Uterus (tissue), 2 donors: ENCODE measurements around the gene OTOS.

Source experiments
- CTCF ChIP-seq, 4 experiments: fragments of 200-600 bp in 2 of 4; fragments of 450-650 bp in 2 of 4; sonication (generic) in 2 of 4; IDR thresholded peaks; one replicate each; pipeline ENCODE4 v1.5.1; 2016 to 2019; ENCODE audit warnings: antibody characterized with exemption in 4 of 4, mild to moderate bottlenecking in 2 of 4, moderate library complexity in 1 of 4
- POLR2A ChIP-seq, 2 donors: fragments of 450-650 bp; IDR thresholded peaks; one replicate each; pipeline ENCODE4 v1.6.1; 2016; ENCODE audit warnings: antibody characterized with exemption in 2 of 2, mild to moderate bottlenecking in 1 of 2, moderate library complexity in 1 of 2

DNA sequence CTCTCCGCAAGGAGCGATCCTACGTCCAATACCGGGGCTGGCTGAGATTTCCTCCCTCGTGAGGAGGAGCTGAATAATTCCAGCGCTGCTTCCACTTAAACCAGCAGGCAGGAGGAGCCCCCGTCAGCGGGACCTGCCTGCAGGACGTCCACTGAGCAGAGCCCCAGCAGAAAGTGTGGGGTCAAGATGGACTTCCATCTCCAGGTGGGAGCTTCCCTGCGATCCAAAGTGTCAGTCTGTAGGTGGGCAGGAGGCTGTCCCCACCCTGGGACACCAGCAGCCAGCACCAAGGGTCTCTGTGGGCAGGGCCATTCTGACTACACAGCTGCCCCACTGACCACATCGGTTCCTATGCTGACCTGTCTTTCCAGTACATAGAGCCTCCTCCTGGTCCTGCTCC, 462 bp upstream of the OTOS start:
- TF ChIP-seq CTCF (IDR thresholded peaks at IDR 0.05) (no peak), POLR2A (IDR thresholded peaks at IDR 0.05) (no peak)
